WTC11 (cell line): ENCODE data around the gene DHRS1. TPM values are rescaled to one million over a fixed set of nuclear protein-coding genes. Genes with fewer than 3 reads are reported as not detected.

ENCODE experiments used
- ATAC-seq: fragments of 200-7000 bp; cut with Tn5 transposase; 2 replicates; pipeline ENCODE4 v1.10.0; 2021; ENCODE audit warnings: mild to moderate bottlenecking, moderate library complexity
- CTCF ChIA-PET: fragments of 300-600 bp; sonication (Branson Sonifier 250); formaldehyde crosslinking; loops from one replicate; lab custom pipeline; 2021; ENCODE audit warnings: antibody characterized with exemption; lab: Charles Lee
- POLR2A ChIA-PET: fragments of 350-600 bp; sonication (Branson Sonifier 250); formaldehyde crosslinking; loops from one replicate; lab custom pipeline; 2021; ENCODE audit warnings: antibody characterized with exemption; lab: Charles Lee
- DNase-seq: peaks from one replicate; pipeline ENCODE4 v3.0.0; 2021; ENCODE audit warnings: low spot score
- H3K27ac Mint-ChIP-seq: 2 replicates; pipeline ENCODE4 v1.8.0; 2021; ENCODE audit warnings: mixed read lengths
- H3K27me3 Mint-ChIP-seq: 2 replicates; pipeline ENCODE4 v1.8.0; 2021; ENCODE audit warnings: low read depth, mild to moderate bottlenecking, moderate library complexity, mixed read lengths
- H3K36me3 Mint-ChIP-seq: 2 replicates; pipeline ENCODE4 v1.8.0; 2021; ENCODE audit warnings: mixed read lengths
- H3K4me1 Mint-ChIP-seq: 2 replicates; pipeline ENCODE4 v1.8.0; 2022; ENCODE audit warnings: mixed read lengths
- H3K4me3 Mint-ChIP-seq: 2 replicates; pipeline ENCODE4 v1.8.0; 2021; ENCODE audit warnings: mild to moderate bottlenecking, moderate library complexity, mixed read lengths
- H3K9me3 Mint-ChIP-seq: 2 replicates; pipeline ENCODE4 v1.8.0; 2021; ENCODE audit warnings: mixed read lengths
- ATF1 ChIP-seq: sonication (generic); formaldehyde crosslinking; IDR thresholded peaks from 2 replicates; pipeline ENCODE4 v1.8.1; 2023; ENCODE audit warnings: mild to moderate bottlenecking, moderate library complexity, missing genetic modification reagents
- KAT7 ChIP-seq: sonication (generic); formaldehyde crosslinking; IDR thresholded peaks from 2 replicates; pipeline ENCODE4 v1.8.1; 2023; ENCODE audit warnings: missing genetic modification reagents, mild to moderate bottlenecking, borderline replicate concordance
- MXD4 ChIP-seq: fragments of 250-450 bp; sonication (Bioruptor Pico); IDR thresholded peaks from 2 replicates; pipeline ENCODE4 v1.8.0; 2021; ENCODE audit warnings: mild to moderate bottlenecking, moderate library complexity, borderline replicate concordance
- MYBL2 ChIP-seq: sonication (generic); formaldehyde crosslinking; IDR thresholded peaks from 2 replicates; pipeline ENCODE4 v1.8.1; 2023; ENCODE audit warnings: mild to moderate bottlenecking, moderate library complexity, missing genetic modification reagents
- PREB ChIP-seq: sonication (generic); formaldehyde crosslinking; IDR thresholded peaks from 2 replicates; pipeline ENCODE4 v1.8.1; 2022; ENCODE audit warnings: mild to moderate bottlenecking, missing genetic modification reagents, moderate library complexity, borderline replicate concordance
- ZMAT4 ChIP-seq: fragments of 250-450 bp; sonication (Bioruptor Pico); IDR thresholded peaks from 2 replicates; pipeline ENCODE4 v1.9.0; 2021; ENCODE audit warnings: mild to moderate bottlenecking
- ZNF138 ChIP-seq: sonication (generic); formaldehyde crosslinking; conservative IDR thresholded peaks from 2 replicates; pipeline ENCODE4 v1.8.1; 2022; ENCODE audit warnings: mild to moderate bottlenecking, moderate library complexity, missing genetic modification reagents
- ZNF219 ChIP-seq: sonication (generic); formaldehyde crosslinking; IDR thresholded peaks from 2 replicates; pipeline ENCODE4 v1.8.0; 2023; ENCODE audit warnings: missing genetic modification reagents, mild to moderate bottlenecking, borderline replicate concordance
- ZNF263 ChIP-seq: sonication (generic); formaldehyde crosslinking; IDR thresholded peaks from 2 replicates; pipeline ENCODE4 v1.8.1; 2022; ENCODE audit warnings: low read depth, mild to moderate bottlenecking, moderate library complexity, missing genetic modification reagents
- ZNF671 ChIP-seq: fragments of 250-450 bp; sonication (Bioruptor Pico); IDR thresholded peaks from 2 replicates; pipeline ENCODE4 v1.8.0; 2021; ENCODE audit warnings: mild to moderate bottlenecking
- total RNA-seq: library from RNA; stranded (reverse); gene quantifications from 3 replicates; pipeline ENCODE4 v1.2.3, GENCODE V29; 2021
- TF ChIP-seq, protein P1 (sequence below): sonication (generic); formaldehyde crosslinking; IDR thresholded peaks from 2 replicates; pipeline ENCODE4 v1.8.1; 2022; ENCODE audit warnings: missing genetic modification reagents, borderline replicate concordance
- TF ChIP-seq, protein P2 (sequence below): sonication (generic); formaldehyde crosslinking; IDR thresholded peaks from 2 replicates; pipeline ENCODE4 v1.8.0; 2022; ENCODE audit warnings: mild to moderate bottlenecking, missing genetic modification reagents
- TF ChIP-seq, protein P3 (sequence below): fragments of 250-450 bp; sonication (Bioruptor Pico); IDR thresholded peaks from 2 replicates; pipeline ENCODE4 v1.9.0; 2021; ENCODE audit warnings: mild to moderate bottlenecking
- TF ChIP-seq, protein P4 (sequence below): sonication (generic); formaldehyde crosslinking; IDR thresholded peaks from 2 replicates; pipeline ENCODE4 v1.8.1; 2022; ENCODE audit warnings: low read depth, missing genetic modification reagents, borderline replicate concordance

DHRS1 gene
- total RNA-seq, 1 experiment from 2014 or later: 13.9 TPM

GRCh38 chr14:24299255-24300191, at the start of gene DHRS1, which contains the start of gene NOP9 (continued):
- TF ChIP-seq, protein P1, sequence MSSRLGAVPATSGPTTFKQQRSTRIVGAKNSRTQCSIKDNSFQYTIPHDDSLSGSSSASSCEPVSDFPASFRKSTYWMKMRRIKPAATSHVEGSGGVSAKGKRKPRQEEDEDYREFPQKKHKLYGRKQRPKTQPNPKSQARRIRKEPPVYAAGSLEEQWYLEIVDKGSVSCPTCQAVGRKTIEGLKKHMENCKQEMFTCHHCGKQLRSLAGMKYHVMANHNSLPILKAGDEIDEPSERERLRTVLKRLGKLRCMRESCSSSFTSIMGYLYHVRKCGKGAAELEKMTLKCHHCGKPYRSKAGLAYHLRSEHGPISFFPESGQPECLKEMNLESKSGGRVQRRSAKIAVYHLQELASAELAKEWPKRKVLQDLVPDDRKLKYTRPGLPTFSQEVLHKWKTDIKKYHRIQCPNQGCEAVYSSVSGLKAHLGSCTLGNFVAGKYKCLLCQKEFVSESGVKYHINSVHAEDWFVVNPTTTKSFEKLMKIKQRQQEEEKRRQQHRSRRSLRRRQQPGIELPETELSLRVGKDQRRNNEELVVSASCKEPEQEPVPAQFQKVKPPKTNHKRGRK (CRISPR knock-in tag): no peak
- no peak for TF ChIP-seq ZNF671 (CRISPR knock-in tag)
- TF ChIP-seq MYBL2 (CRISPR knock-in tag): no peak
- TF ChIP-seq, protein P2, sequence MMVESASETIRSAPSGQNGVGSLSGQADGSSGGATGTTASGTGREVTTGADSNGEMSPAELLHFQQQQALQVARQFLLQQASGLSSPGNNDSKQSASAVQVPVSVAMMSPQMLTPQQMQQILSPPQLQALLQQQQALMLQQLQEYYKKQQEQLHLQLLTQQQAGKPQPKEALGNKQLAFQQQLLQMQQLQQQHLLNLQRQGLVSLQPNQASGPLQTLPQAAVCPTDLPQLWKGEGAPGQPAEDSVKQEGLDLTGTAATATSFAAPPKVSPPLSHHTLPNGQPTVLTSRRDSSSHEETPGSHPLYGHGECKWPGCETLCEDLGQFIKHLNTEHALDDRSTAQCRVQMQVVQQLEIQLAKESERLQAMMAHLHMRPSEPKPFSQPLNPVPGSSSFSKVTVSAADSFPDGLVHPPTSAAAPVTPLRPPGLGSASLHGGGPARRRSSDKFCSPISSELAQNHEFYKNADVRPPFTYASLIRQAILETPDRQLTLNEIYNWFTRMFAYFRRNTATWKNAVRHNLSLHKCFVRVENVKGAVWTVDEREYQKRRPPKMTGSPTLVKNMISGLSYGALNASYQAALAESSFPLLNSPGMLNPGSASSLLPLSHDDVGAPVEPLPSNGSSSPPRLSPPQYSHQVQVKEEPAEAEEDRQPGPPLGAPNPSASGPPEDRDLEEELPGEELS (CRISPR knock-in tag): peak; percentile 57; the same call in 1 of the 2 replicates
- no peak for TF ChIP-seq MXD4 (CRISPR knock-in tag)
- TF ChIP-seq ZNF263: no peak
- TF ChIP-seq ZMAT4 (CRISPR knock-in tag): no peak
- TF ChIP-seq, protein P3, sequence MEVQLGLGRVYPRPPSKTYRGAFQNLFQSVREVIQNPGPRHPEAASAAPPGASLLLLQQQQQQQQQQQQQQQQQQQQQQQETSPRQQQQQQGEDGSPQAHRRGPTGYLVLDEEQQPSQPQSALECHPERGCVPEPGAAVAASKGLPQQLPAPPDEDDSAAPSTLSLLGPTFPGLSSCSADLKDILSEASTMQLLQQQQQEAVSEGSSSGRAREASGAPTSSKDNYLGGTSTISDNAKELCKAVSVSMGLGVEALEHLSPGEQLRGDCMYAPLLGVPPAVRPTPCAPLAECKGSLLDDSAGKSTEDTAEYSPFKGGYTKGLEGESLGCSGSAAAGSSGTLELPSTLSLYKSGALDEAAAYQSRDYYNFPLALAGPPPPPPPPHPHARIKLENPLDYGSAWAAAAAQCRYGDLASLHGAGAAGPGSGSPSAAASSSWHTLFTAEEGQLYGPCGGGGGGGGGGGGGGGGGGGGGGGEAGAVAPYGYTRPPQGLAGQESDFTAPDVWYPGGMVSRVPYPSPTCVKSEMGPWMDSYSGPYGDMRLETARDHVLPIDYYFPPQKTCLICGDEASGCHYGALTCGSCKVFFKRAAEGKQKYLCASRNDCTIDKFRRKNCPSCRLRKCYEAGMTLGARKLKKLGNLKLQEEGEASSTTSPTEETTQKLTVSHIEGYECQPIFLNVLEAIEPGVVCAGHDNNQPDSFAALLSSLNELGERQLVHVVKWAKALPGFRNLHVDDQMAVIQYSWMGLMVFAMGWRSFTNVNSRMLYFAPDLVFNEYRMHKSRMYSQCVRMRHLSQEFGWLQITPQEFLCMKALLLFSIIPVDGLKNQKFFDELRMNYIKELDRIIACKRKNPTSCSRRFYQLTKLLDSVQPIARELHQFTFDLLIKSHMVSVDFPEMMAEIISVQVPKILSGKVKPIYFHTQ (CRISPR knock-in tag): no peak
- TF ChIP-seq ZNF138 (CRISPR knock-in tag): no peak
- TF ChIP-seq, protein P4, sequence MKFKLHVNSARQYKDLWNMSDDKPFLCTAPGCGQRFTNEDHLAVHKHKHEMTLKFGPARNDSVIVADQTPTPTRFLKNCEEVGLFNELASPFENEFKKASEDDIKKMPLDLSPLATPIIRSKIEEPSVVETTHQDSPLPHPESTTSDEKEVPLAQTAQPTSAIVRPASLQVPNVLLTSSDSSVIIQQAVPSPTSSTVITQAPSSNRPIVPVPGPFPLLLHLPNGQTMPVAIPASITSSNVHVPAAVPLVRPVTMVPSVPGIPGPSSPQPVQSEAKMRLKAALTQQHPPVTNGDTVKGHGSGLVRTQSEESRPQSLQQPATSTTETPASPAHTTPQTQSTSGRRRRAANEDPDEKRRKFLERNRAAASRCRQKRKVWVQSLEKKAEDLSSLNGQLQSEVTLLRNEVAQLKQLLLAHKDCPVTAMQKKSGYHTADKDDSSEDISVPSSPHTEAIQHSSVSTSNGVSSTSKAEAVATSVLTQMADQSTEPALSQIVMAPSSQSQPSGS (CRISPR knock-in tag): no peak
- TF ChIP-seq PREB (CRISPR knock-in tag): no peak
- TF ChIP-seq KAT7: no peak
- TF ChIP-seq ATF1: peak; percentile 66; the same call in 1 of the 2 replicates
- TF ChIP-seq, all 79 proteins: peak for 15

DNA sequence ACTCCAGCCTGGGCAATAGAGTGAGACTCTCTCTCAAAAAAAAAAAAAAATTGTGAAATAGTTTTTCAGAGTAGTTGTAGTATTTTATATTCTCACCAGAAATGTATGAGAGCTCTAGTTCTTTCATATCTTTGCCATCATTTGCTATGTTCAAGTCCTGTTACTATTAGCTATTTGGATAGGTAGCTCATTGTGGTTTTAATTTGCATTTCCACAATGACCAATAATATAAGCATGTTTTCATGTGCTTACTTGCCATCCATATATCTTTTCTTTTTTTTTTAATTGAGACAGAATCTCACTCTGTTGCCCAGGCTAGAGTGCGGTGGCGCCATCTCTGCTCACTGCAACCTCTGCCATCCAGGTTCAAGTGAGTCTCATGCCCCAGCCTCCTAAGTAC, 48.6 kb upstream of the DHRS1 start:
- Mint-ChIP-seq H3K36me3 (no peaks in the 10 kb centered on the region), H3K4me1 (no peaks in the 10 kb centered on the region), H3K4me3 (no peak overlapping the region), H3K9me3 (no peaks in the 10 kb centered on the region), H3K27me3 (peaks cover 89% of the 10 kb centered on the region), H3K27ac (no peak overlapping the region)
- ChIA-PET POLR2A (interaction anchor here (0.5 kb wide), 1 partner anchor 36 kb away, joined by 3 read pairs; no protein-coding TSS in a partner anchor), CTCF (interaction anchor here (0.9 to 4.0 kb wide), 4 partner anchors 12 to 20 kb away, joined by 3 to 43 read pairs (median 4); partner anchors contain the start of gene ADCY4)
- no peak for DNase-seq
- TF ChIP-seq ZNF219: no peak
- ATAC-seq: no peak
